ENCODE measurements around the gene CCDC148. TPM values are rescaled to one million over a fixed set of nuclear protein-coding genes. Genes with fewer than 3 reads are reported as not detected.
"Not testable (repeated sequence)": the region's sequence is repeated elsewhere in the genome, so short reads cannot be mapped to it uniquely, and the experiment has no call there.

The CCDC148 gene
- total RNA-seq, 4 donors from 2014 or later: 0.19 to 0.31 TPM; not detected in 2

DNA sequence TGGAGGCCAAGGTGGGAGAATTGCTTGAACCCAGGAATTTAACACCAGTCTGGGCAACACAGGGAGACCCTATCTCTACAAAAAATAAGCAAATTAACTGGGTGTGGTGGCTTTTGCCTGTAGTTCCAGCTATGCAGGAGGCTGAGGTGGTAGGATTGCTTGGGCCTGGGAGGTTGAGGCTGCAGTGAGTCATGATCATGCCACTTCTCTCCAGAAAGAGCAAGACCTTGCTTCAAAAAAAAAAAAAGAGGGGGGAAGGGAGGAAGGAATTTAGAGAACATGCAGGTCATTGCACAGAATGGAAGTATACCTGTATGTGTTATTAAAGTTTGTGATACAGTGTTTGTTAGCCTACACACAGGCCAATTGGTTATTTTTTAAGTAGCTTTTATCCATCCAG lies 26.0 kb upstream of the CCDC148 start:
- no peaks in the 10 kb centered on the region for H3K27me3 ChIP-seq
- H3K4me3 ChIP-seq: no peak overlapping the region
- TF ChIP-seq, protein P1, sequence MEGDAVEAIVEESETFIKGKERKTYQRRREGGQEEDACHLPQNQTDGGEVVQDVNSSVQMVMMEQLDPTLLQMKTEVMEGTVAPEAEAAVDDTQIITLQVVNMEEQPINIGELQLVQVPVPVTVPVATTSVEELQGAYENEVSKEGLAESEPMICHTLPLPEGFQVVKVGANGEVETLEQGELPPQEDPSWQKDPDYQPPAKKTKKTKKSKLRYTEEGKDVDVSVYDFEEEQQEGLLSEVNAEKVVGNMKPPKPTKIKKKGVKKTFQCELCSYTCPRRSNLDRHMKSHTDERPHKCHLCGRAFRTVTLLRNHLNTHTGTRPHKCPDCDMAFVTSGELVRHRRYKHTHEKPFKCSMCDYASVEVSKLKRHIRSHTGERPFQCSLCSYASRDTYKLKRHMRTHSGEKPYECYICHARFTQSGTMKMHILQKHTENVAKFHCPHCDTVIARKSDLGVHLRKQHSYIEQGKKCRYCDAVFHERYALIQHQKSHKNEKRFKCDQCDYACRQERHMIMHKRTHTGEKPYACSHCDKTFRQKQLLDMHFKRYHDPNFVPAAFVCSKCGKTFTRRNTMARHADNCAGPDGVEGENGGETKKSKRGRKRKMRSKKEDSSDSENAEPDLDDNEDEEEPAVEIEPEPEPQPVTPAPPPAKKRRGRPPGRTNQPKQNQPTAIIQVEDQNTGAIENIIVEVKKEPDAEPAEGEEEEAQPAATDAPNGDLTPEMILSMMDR (IDR thresholded peaks at IDR 0.05): no peak
- no peak for TF ChIP-seq POLR2A (IDR thresholded peaks at IDR 0.05)
- no peak overlapping the region for H3K27ac ChIP-seq
- intact Hi-C loops (cut with DNase I): no loop called here
- no peaks in the 10 kb centered on the region for H3K9me3 ChIP-seq
- H3K4me1 ChIP-seq: peaks cover 0 to 33% (median 18%) of the 10 kb centered on the region in 3 donors
- no peak for DNase-seq
- H3K36me3 ChIP-seq: no peaks in the 10 kb centered on the region

DNA sequence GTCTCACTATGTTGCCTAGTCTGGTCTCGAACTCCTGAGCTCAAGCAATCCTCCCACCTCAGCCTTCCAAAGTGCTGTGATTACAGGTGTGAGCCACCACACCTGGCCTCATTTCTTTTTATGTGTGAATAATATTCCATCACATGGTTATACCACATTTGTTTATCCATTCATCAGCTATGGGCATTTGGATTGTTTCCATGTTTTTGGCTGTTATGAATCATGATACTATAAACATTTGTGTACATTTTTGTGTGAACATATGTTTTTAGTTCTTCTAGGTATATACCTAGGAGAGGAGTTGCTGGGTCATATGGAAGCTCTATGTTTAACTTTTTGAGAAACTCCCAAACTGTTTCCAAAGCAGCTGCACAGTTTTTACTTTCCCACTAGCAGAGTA lies 24.6 kb upstream of the CCDC148 start:
- intact Hi-C loops (cut with DNase I): no loop called here
- no peak for DNase-seq
- Histone ChIP-seq H3K27me3 (no peaks in the 10 kb centered on the region), H3K27ac (no peak overlapping the region), H3K9me3 (no peaks in the 10 kb centered on the region), H3K36me3 (no peaks in the 10 kb centered on the region), H3K4me3 (no peak overlapping the region), H3K4me1 (peaks cover 0 to 29% (median 12%) of the 10 kb centered on the region in 3 donors)
- WGBS, 2 donors: 96 to 100% methylated on average over 1 of the region's 1 CpG
- TF ChIP-seq, protein P1 (IDR thresholded peaks at IDR 0.05): no peak

DNA sequence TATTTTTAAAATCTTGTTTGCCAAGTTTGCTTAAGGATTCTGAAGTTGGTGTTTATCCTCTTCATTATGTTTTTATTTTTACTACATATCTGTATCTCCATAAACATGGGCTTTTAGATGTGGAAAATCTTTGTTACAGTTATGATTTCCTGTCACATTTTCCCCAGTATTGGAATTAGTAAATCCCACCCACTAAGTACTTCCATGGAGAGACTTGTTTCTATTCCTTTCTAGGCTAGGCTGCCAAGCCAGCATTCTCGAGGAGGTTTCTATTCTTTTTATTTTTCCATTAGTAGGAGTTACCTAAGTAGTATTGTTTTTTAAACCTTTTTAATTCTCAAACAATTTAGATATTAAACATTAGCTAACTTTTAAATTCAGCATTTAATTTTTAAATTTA lies 22.3 kb upstream of the CCDC148 start:
- no peak for TF ChIP-seq POLR2A (IDR thresholded peaks at IDR 0.05)
- TF ChIP-seq, protein P1 (IDR thresholded peaks at IDR 0.05): no peak
- no peak for DNase-seq
- no peaks in the 10 kb centered on the region for H3K27me3 ChIP-seq
- no peak overlapping the region for H3K4me3 ChIP-seq
- intact Hi-C loops (cut with DNase I): no loop called here
- H3K4me1 ChIP-seq: peaks cover 0 to 29% (median 12%) of the 10 kb centered on the region in 3 donors
- H3K27ac ChIP-seq: no peak overlapping the region
- no peaks in the 10 kb centered on the region for H3K9me3 ChIP-seq
- H3K36me3 ChIP-seq: no peaks in the 10 kb centered on the region
- WGBS, 2 donors: 30 to 35% methylated on average over 1 of the region's 1 CpG

DNA sequence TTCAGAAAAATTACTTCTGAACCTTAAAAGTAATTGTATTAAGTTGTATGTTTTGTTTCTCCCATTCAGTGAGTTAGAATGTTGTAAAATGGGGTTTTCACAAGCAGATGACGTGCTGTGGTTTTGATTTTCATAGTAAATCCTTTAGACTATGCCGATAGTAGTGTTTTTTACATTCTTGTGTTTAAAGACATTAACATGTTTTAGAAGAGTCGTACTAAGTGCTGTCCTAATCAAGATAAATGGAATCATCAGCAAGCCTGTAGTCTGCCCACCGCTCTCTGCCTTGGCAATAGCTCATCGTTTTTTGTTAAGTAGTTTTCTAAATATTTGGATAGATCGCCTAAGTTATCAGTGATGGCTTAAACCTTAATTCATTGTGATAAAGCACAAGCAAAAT lies 21.7 kb upstream of the CCDC148 start:
- DNase-seq: no peak
- 58 to 65% methylated on average over 6 of the region's 6 CpGs for WGBS, 2 donors
- Histone ChIP-seq H3K27me3 (no peaks in the 10 kb centered on the region), H3K36me3 (no peaks in the 10 kb centered on the region), H3K9me3 (no peaks in the 10 kb centered on the region), H3K27ac (no peak overlapping the region), H3K4me1 (peaks cover 0 to 29% (median 12%) of the 10 kb centered on the region in 3 donors), H3K4me3 (no peak overlapping the region)
- intact Hi-C loops (cut with DNase I): no loop called here
- TF ChIP-seq POLR2A (IDR thresholded peaks at IDR 0.05): no peak

DNA sequence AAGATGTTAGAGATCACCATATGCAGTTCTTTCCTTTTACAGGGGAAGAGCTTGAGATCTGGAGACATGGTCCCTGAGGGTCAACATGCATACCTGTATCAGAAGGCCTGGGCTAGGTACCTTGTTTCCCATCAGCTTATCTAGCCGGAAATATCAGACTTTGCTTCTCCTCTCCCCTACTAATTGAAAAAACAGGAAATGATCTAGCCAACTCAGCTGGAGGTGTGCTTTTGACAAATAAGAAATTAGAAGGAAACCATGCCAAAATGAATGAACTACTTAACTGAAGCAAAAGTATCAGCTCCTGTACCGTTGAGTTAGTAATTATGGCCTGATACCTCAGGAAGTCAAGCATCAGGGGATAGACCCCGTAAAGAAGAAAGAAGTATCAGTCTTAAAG lies 20.6 kb upstream of the CCDC148 start:
- H3K4me1 ChIP-seq: peaks cover 0 to 29% (median 12%) of the 10 kb centered on the region in 3 donors
- TF ChIP-seq, protein P1 (IDR thresholded peaks at IDR 0.05): no peak
- TF ChIP-seq POLR2A (IDR thresholded peaks at IDR 0.05): no peak
- H3K27me3 ChIP-seq: no peaks in the 10 kb centered on the region
- H3K27ac ChIP-seq: peak overlapping the region in 1 of 4 donors; percentile 8
- intact Hi-C loops (cut with DNase I): no loop called here
- H3K36me3 ChIP-seq: no peaks in the 10 kb centered on the region
- H3K4me3 ChIP-seq: no peak overlapping the region
- 17 to 49% methylated on average over 3 of the region's 3 CpGs for WGBS, 2 donors
- DNase-seq: no peak
- no peaks in the 10 kb centered on the region for H3K9me3 ChIP-seq

DNA sequence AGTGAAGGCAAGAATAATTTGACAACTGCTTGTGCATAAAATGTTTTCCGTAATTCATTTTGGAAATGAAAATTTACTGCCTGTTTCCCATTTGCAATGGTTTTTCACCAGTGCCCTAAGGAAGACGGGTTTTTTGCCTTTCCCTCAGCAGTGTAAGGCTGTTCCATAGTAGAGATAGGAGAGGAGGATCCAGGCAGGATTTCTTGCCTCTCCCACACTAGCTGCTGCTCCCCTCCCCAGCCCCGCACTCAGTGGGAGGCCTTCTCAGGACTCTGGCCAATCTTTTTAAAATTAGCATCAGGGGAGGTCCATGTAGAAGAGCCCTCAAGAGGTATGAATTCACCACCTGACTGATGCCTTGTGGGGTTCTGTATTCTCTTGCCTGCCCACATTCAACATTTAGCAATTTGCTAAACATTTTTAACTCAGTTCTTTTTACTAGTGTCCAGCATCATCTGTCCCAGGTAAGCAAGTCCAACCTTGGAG lies 18.0 kb upstream of the CCDC148 start:
- H3K27ac ChIP-seq; H3K9me3 ChIP-seq; intact Hi-C loops (cut with DNase I); H3K4me3 ChIP-seq; DNase-seq; H3K27me3 ChIP-seq: not testable (repeated sequence)
- Histone ChIP-seq H3K36me3 (peaks cover 0 to 13% (median 0%) of the 10 kb centered on the region in 3 donors), H3K4me1 (peaks cover 0 to 29% (median 12%) of the 10 kb centered on the region in 3 donors)
- 91 to 98% methylated on average over 2 to 3 of the region's 3 CpGs for WGBS, 2 donors

Data from esophagus squamous epithelium (tissue), 5 donors.